Activated CD4-positive, CD25-positive, alpha-beta regulatory T cell treated with anti-CD3 and anti-CD28 coated beads, Interleukin-2, amount 50 U/mL, for 24 hours (primary cell): ENCODE measurements around the gene STT3A.
A peak's percentile ranks its signal among the peaks of the same experiment; 100 is the strongest.

Source experiments
- ATAC-seq, 2 donors: fragments of 150-1000 bp; cut with Tn5 transposase; one replicate each; pipeline ENCODE4 v1.10.0; 2021; ENCODE audit warnings: mild to moderate bottlenecking in 1 of 2, moderate library complexity in 1 of 2

The STT3A gene

GRCh38 chr11:125591649-125592304 lies 875 bp upstream of the STT3A start:
- peak; percentile 2 to 3 for ATAC-seq

GRCh38 chr11:125593114-125593820 lies 615 bp downstream of the STT3A start:
- ATAC-seq = no peak

- no peak for ATAC-seq
Observed at GRCh38 chr11:125594958-125595357, 2.3 kb downstream of the STT3A start.

- ATAC-seq = no peak
Observed at GRCh38 chr11:125600663-125601062, 8.0 kb downstream of the STT3A start.

- no peak for ATAC-seq
Observed at GRCh38 chr11:125603207-125603606, 10.6 kb downstream of the STT3A start.

DNA sequence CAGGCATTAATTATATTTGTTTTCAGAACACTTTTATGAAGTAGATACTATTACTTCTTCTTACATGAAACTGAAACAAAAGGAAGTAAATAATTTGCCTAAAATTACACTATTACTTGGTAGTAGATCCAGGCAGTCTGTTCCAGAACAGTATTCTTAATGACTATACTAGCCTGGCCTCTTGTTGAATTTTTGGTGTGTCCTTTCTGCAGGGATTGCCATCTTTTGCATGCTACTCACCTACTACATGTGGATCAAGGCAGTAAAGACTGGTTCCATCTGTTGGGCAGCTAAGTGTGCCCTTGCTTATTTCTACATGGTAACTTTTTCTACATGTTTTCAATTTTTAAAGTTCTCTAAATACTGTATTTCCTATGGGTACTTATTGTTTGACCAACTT lies 12.8 kb downstream of the STT3A start:
- ATAC-seq = no peak

GRCh38 chr11:125609545-125609944 lies 16.9 kb downstream of the STT3A start:
- ATAC-seq = no peak

DNA sequence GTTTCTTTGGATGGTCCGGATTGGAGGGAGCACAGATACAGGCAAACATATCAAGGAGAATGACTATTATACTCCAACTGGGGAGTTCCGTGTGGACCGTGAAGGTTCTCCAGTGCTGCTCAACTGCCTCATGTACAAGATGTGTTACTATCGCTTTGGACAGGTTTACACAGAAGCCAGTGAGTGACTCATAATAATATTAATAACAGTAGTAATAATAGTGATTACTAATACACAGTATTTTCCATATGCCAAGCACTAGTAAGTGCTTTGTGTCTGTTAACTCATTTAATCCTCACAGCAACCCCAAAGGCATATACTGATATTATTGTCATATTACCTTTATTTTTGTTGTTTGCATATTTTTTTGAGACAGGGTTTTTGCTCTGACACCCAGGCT lies 25.7 kb downstream of the STT3A start:
- ATAC-seq = peak; percentile 79 to 80

DNA sequence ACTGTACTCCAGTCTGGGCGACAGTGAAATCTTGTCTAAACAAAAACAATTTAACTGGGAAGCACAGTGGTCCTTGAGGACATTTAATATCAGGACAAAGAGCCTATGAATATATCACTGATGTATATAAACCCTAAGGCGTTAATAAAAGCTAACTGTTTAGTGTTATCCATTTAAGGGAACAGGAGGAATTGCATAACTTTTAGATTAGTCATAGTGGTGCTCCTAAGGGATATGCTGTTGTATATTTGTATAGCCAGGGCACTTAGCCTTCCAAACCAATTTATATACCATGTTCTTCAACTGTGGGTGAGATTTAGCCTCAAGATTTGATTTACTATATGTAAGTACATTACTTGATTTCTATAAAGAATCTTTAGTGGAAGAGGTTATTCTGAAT lies 29.3 kb downstream of the STT3A start:
- no peak for ATAC-seq

GRCh38 chr11:125623064-125623463 lies 30.4 kb downstream of the STT3A start:
- no peak for ATAC-seq

DNA sequence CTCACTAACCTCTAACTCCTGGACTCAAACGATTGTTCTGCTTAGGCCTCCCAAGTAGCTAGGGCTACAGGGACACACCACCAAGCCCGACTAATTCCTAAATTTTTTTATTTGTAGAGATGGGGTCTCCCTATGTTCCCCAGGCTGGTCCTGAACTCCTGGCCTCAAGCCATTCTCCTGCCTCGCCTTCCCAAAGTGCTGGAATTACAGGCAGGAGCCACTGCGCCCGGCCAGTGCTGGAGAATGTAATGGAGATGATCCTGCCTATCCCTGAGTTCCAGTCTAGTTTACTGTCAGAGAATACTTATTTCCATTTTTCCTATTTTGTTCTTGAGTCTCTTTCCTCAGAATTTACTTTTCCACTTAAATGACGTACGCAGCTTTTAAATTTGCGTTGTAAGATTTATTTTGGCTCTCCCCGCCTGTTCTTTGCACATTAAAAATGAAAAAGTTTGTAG lies 32.1 kb downstream of the STT3A start, which contains the start of gene CHEK1:
TSS of gene CHEK1 (plus strand) at position 408 of the 458 bp plus-strand sequence. CDS start 1,606 bp downstream, outside the sequence.
- ATAC-seq = no peak

DNA sequence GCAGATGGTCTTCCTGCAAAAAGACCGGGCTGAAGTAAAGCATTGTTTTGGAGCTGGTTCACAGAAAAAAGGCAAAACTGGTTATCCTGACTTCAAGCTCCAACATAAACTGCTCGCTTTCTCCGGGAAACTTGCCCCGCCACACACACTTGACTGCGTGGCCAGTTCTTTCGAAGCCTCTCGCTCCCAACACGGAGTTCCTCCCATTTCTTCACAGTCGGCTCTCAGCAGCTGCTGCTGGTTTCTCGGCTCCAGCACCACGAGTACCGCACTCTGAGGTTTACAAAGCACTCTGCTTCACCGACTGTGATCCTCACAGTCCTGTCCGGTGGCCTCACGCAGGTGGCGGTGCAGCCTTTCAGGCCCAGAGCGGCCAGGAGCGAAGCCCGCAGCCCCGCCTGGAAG lies 32.6 kb downstream of the STT3A start:
- ATAC-seq = no peak

- peak; percentile 93 to 95 for ATAC-seq
Observed at GRCh38 chr11:125625630-125626287, 33.1 kb downstream of the STT3A start.

DNA sequence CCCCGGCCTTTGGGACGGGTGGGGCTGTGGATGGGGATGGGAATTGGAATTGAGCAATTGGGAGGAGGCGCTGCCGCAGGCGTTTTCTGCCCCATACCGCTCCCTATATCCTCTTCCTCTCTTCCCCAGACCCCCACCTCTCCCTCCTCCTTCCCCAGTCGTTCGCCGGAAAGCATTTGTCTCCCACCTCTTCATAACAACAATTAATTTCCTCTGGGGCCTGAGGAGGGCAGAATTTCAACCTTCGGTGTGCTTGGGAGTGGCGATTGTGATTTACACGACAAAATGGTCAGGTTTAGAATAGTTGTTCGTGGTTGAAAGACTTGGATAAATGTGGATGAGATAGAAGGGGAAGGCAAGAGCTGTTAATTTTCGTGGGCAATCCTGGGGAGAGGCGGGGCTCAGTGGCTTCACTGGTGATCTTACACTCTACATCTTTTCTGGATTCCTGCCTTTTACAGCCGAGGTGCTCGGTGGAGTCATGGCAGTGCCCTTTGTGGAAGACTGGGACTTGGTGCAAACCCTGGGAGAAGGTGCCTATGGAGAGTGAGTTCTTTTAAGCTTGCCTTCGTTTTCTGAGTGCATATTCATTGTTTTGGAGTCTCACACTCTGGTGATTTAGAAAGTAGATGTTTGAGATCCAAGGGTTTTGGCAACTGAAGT lies 33.8 kb downstream of the STT3A start:
- ATAC-seq = peak; percentile 14 to 16

- ATAC-seq = no peak
Observed at GRCh38 chr11:125627236-125627910, 34.7 kb downstream of the STT3A start.

- no peak for ATAC-seq
Observed at GRCh38 chr11:125637840-125638239, 45.2 kb downstream of the STT3A start.

GRCh38 chr11:125638315-125638714 lies 45.7 kb downstream of the STT3A start:
- ATAC-seq = no peak

DNA sequence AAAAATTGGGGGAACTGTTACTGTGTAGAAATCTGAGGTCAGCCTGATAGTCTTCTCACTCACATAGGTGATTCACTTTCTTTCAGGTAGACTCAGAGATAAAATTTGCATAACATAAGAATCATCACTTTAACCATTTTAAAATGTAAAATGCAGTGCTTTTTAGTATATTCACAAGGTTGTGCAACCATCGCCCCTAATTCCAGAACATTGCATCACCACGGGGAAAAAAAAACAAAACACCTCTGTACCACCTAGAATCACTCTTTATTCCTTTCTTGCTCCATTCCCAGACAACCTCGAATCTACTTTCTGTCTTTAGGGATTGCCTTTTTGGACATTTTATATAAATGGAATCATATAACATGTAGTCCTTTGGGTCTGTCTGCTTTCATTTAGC lies 53.2 kb downstream of the STT3A start:
- no peak for ATAC-seq

DNA sequence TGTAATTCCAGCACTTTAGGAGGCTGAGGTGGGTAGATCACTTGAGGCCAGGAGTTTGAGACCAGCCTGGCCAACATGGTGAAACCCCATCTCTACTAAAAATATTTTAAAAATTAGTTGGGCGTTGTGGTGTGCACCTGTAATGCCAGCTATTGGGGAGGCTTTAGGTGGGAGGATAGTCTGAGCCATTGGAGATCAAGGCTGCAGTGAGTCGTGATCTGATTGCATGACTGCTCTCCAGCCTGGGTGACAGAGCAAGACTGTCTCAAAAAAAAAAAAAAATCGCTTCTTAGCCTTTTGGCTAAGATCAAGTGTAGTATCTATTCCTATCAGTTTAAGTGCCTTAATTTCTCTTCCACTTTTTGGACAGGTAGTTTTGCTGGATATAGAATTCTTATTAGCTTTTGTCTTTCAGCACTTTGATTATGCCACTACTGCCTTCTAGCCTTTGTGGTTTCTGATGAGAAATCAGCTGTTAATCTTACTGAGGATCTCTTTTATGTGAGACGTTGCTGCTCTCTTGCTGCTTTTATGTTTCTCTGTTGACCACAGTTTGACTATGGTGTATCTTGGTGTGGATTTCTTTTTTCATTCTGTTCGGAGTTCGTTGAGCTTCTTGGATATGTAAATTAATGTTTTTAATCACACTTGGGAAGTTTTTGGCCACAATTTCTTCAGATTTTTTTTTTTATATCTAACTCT lies 57.0 kb downstream of the STT3A start:
- peak; percentile 51 to 55 for ATAC-seq

GRCh38 chr11:125662689-125663088 lies 70.0 kb downstream of the STT3A start:
- ATAC-seq = peak; percentile 56 to 81

DNA sequence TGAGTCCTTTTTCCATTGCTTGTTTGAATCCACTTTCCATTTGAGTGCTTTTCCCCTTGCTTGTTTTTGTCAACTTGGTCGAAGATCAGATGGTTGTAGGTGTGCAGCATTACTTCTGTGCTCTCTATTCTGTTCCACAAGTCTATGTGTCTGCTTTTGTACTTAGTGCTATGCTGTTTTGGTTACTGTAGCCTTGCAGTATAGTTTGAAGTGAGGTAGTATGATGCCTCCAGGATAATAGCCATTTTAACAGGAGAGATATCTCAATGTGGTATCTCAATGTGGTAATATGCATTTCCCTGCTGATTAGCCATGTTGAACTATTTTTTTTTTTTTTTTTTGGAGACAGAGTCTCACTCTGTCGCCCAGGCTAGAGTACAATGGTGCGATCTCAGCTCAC lies 71.3 kb downstream of the STT3A start:
- no peak for ATAC-seq

GRCh38 chr11:125667151-125667550 lies 74.5 kb downstream of the STT3A start:
- ATAC-seq = no peak
